IMR-90 (cell line): ENCODE data around the gene PSD. TPM values are rescaled to one million over a fixed set of nuclear protein-coding genes. Genes with fewer than 3 reads are reported as not detected.
A peak's percentile ranks its signal among the peaks of the same experiment; 100 is the strongest.

ENCODE experiments used
- ATAC-seq: fragments of 200-7000 bp; cut with Tn5 transposase; 2 replicates; pipeline ENCODE4 v1.9.1; 2020; ENCODE audit warnings: low read depth, mild to moderate bottlenecking, moderate library complexity
- Bru-seq: library from RNA; stranded (reverse); fragments of 400-500 nt; gene quantifications from one replicate; lab custom pipeline; 2021; lab: Mats Ljungman, UMichigan
- BruChase-seq, 2 experiments: library from RNA; stranded (reverse); fragments of 400-500 nt; gene quantifications; one replicate each; lab custom pipeline; 2021; lab: Mats Ljungman, UMichigan
- BruUV-seq: library from RNA; stranded (reverse); fragments of 400-500 nt; replicated peaks from 2 replicates; lab custom pipeline; 2021; lab: Mats Ljungman, UMichigan
- CTCF ChIA-PET: fragments of 300-600 bp; formaldehyde crosslinking; extraction: SDS; loops from one replicate; lab custom pipeline; 2021; ENCODE audit warnings: antibody characterized with exemption; lab: Yijun Ruan, JAX
- POLR2A ChIA-PET: fragments of 300-600 bp; sonication (Branson Sonifier 250); formaldehyde crosslinking; loops from one replicate; lab custom pipeline; 2022; ENCODE audit warnings: antibody characterized with exemption; ENCODE audit not compliant: unreplicated experiment; lab: Charles Lee
- DNase-seq: peaks from one replicate; pipeline ENCODE4 v3.0.0; 2013
- H2AFZ ChIP-seq: replicated peaks from 2 replicates; pipeline ENCODE3; 2013; ENCODE audit warnings: low read length, mild to moderate bottlenecking; ENCODE audit not compliant: poor library complexity
- H2AK5ac ChIP-seq: 2 replicates; pipeline ENCODE4 v1.6.1; 2013; ENCODE audit warnings: low read depth, low read length, inconsistent platforms
- H2AK9ac ChIP-seq: replicated peaks from 2 replicates; pipeline ENCODE3; 2013; ENCODE audit warnings: mild to moderate bottlenecking, low read depth, low read length, moderate library complexity; ENCODE audit not compliant: poor library complexity
- H2BK120ac ChIP-seq: 2 replicates; pipeline ENCODE4 v1.6.1; 2013; ENCODE audit warnings: low read depth, low read length, inconsistent platforms
- H2BK15ac ChIP-seq: 3 replicates; pipeline ENCODE4 v1.6.1; 2013; ENCODE audit warnings: low read depth, low read length, inconsistent platforms
- H2BK20ac ChIP-seq: 2 replicates; pipeline ENCODE4 v1.6.1; 2013; ENCODE audit warnings: low read depth, mild to moderate bottlenecking, inconsistent platforms, low read length, moderate library complexity
- H2BK5ac ChIP-seq: 2 replicates; pipeline ENCODE4 v1.6.1; 2013; ENCODE audit warnings: mild to moderate bottlenecking, low read depth, low read length, inconsistent platforms; ENCODE audit not compliant: poor library complexity, severe bottlenecking
- H3K14ac ChIP-seq: replicated peaks from 2 replicates; pipeline ENCODE4 v1.6.1; 2013; ENCODE audit warnings: low read depth, low read length, inconsistent platforms
- H3K18ac ChIP-seq: 2 replicates; pipeline ENCODE4 v1.6.1; 2013; ENCODE audit warnings: low read depth, low read length, control low read depth
- H3K23ac ChIP-seq: 2 replicates; pipeline ENCODE4 v1.6.1; 2013; ENCODE audit warnings: low read depth, low read length, inconsistent platforms
- H3K27ac ChIP-seq: 2 replicates; pipeline ENCODE4 v1.5.1; 2013; ENCODE audit warnings: mild to moderate bottlenecking, control low read depth, low read length; ENCODE audit not compliant: insufficient read depth
- H3K27me3 ChIP-seq: 2 replicates; pipeline ENCODE4 v1.6.1; 2013; ENCODE audit warnings: low read length; ENCODE audit not compliant: control insufficient read depth, insufficient read depth
- H3K36me3 ChIP-seq: 2 replicates; pipeline ENCODE4 v1.6.1; 2013; ENCODE audit warnings: low read length, mixed read lengths; ENCODE audit not compliant: control insufficient read depth, insufficient read depth
- H3K4ac ChIP-seq: 2 replicates; pipeline ENCODE4 v1.6.1; 2013; ENCODE audit warnings: low read depth, low read length, inconsistent platforms
- H3K4me1 ChIP-seq: 2 replicates; pipeline ENCODE4 v1.6.1; 2013; ENCODE audit warnings: low read length, mixed read lengths; ENCODE audit not compliant: control insufficient read depth, insufficient read depth
- H3K4me2 ChIP-seq: 2 replicates; pipeline ENCODE4 v1.6.1; 2013; ENCODE audit warnings: low read depth, mild to moderate bottlenecking, control low read depth, low read length, moderate library complexity
- H3K4me3 ChIP-seq: 2 replicates; pipeline ENCODE4 v1.5.1; 2013; ENCODE audit warnings: low read depth, mild to moderate bottlenecking, control low read depth, low read length, moderate library complexity; ENCODE audit not compliant: insufficient read depth
- H3K56ac ChIP-seq: 2 replicates; pipeline ENCODE4 v1.6.1; 2013; ENCODE audit warnings: low read length, inconsistent platforms; ENCODE audit not compliant: insufficient read depth; ENCODE audit errors: extremely low read depth
- H3K79me1 ChIP-seq, 2 experiments: 2 replicates each; pipeline ENCODE4 v1.6.1; 2013; ENCODE audit warnings: low read length in 2 of 2, inconsistent platforms in 1 of 2, low read depth in 1 of 2
- H3K9ac ChIP-seq: 2 replicates; pipeline ENCODE4 v1.6.1; 2013; ENCODE audit warnings: low read depth, low read length, control low read depth
- H3K9me1 ChIP-seq: 2 replicates; pipeline ENCODE4 v1.6.1; 2013; ENCODE audit warnings: low read length, inconsistent platforms; ENCODE audit not compliant: insufficient read depth
- H3K9me3 ChIP-seq: 2 replicates; pipeline ENCODE4 v1.6.1; 2013; ENCODE audit warnings: low read length; ENCODE audit not compliant: control insufficient read depth, insufficient read depth
- H4K20me1 ChIP-seq: 2 replicates; pipeline ENCODE4 v1.6.1; 2013; ENCODE audit warnings: low read length, inconsistent platforms; ENCODE audit not compliant: insufficient read depth
- H4K5ac ChIP-seq: 2 replicates; pipeline ENCODE4 v1.6.1; 2013; ENCODE audit warnings: mild to moderate bottlenecking, low read depth, low read length, control low read depth
- H4K8ac ChIP-seq, 2 experiments: 2 replicates each; pipeline ENCODE4 v1.6.1; 2013; ENCODE audit warnings: low read depth in 2 of 2, low read length in 2 of 2, control low read depth in 1 of 2, inconsistent platforms in 1 of 2
- H4K91ac ChIP-seq: 2 replicates; pipeline ENCODE4 v1.6.1; 2013; ENCODE audit warnings: low read depth, low read length, inconsistent platforms; ENCODE audit not compliant: insufficient read depth
- BHLHE40 ChIP-seq: fragments of 150-350 bp; IDR thresholded peaks from 2 replicates; pipeline ENCODE4 v1.6.1; 2016; ENCODE audit warnings: mild to moderate bottlenecking, low read depth, low read length
- CEBPB ChIP-seq: IDR thresholded peaks from 2 replicates; pipeline ENCODE4 v1.6.1; 2012; ENCODE audit warnings: low read depth, low read length, improper control_type of control experiment
- ELK1 ChIP-seq: fragments of 150-350 bp; IDR thresholded peaks from 2 replicates; pipeline ENCODE4 v1.6.1; 2016; ENCODE audit warnings: low read depth, mild to moderate bottlenecking, low read length, moderate library complexity, borderline replicate concordance
- MAFK ChIP-seq: IDR thresholded peaks from 2 replicates; pipeline ENCODE4 v1.6.1; 2012; ENCODE audit warnings: low read depth, low read length, improper control_type of control experiment
- MAZ ChIP-seq: IDR thresholded peaks from 2 replicates; pipeline ENCODE4 v1.6.1; 2012; ENCODE audit warnings: low read depth, mild to moderate bottlenecking, low read length, improper control_type of control experiment, moderate library complexity, borderline replicate concordance
- MXI1 ChIP-seq: IDR thresholded peaks from 2 replicates; pipeline ENCODE4 v1.6.1; 2012; ENCODE audit warnings: low read depth, mild to moderate bottlenecking, low read length, moderate library complexity, borderline replicate concordance
- NFE2L2 ChIP-seq: fragments of 150-350 bp; IDR thresholded peaks from 2 replicates; pipeline ENCODE4 v1.6.1; 2016; ENCODE audit warnings: low read depth, mild to moderate bottlenecking, low read length
- RAD21 ChIP-seq: IDR thresholded peaks from 2 replicates; pipeline ENCODE4 v1.6.1; 2012; ENCODE audit warnings: low read length, improper control_type of control experiment
- RCOR1 ChIP-seq: IDR thresholded peaks from 2 replicates; pipeline ENCODE4 v1.6.1; 2012; ENCODE audit warnings: mild to moderate bottlenecking, low read length, improper control_type of control experiment; ENCODE audit not compliant: insufficient replicate concordance
- RFX5 ChIP-seq: IDR thresholded peaks from 2 replicates; pipeline ENCODE4 v1.8.0; 2012; ENCODE audit warnings: low read depth, mild to moderate bottlenecking, low read length, moderate library complexity
- SMC3 ChIP-seq: fragments of 150-350 bp; IDR thresholded peaks from 2 replicates; pipeline ENCODE4 v1.6.1; 2016; ENCODE audit warnings: low read depth, mild to moderate bottlenecking, antibody characterized with exemption, low read length, moderate library complexity
- WGBS, 2 experiments: methylation state at CpG; one replicate each; pipeline versions ENCODE4 v1.1.5 to v1.1.7; 2013; ENCODE audit warnings: missing lambda C conversion rate in 2 of 2; ENCODE audit not compliant: insufficient read length in 1 of 2; ENCODE audit errors: extremely low coverage in 2 of 2; 5-methylcytosine and 5-hydroxymethylcytosine counted together
- dilution Hi-C: fragments of 300-500 bp; cut with HindIII; formaldehyde crosslinking; loops from one replicate; pipeline ENCODE4 v1.14.3; 2018; ENCODE audit warnings: low sequenced_read_pairs; ENCODE audit not compliant: unreplicated experiment
- in situ Hi-C: fragments of 300-500 bp; cut with MboI; formaldehyde crosslinking; loops from 3 replicates; pipeline ENCODE4 v1.14.3; 2019; ENCODE audit warnings: low sequenced_read_pairs, inconsistent platforms, mixed read lengths
- intact Hi-C: fragments of 100-400 bp; cut with micrococcal nuclease; formaldehyde crosslinking; loops from 2 replicates; pipeline ENCODE4 v1.10.0; 2022
- long read RNA-seq: library from polyadenylated mRNA; unstranded; transcript quantifications from one replicate; pipeline ENCODE4 v2.0.0, GENCODE V29; 2021; ENCODE audit not compliant: unreplicated experiment
- polyA plus RNA-seq, 3 experiments: library from polyadenylated mRNA; depleted of rRNA; stranded (reverse); fragments of >200 nt; gene quantifications; 2 replicates each; pipeline ENCODE4 v1.2.3, GENCODE V29; 2012; ENCODE audit warnings: low replicate concordance in 1 of 3
- total RNA-seq: library from RNA; depleted of rRNA; stranded (reverse); fragments of >200 nt; gene quantifications from 2 replicates; pipeline ENCODE4 v1.2.3, GENCODE V29; 2012; rRNA removed
- TF ChIP-seq, protein P1 (sequence below): conservative IDR thresholded peaks from 2 replicates; pipeline ENCODE4 v1.5.1; 2012; ENCODE audit warnings: mild to moderate bottlenecking, low read depth, low read length, improper control_type of control experiment

PSD gene
- total RNA-seq (1.4 and 2.0 TPM in 2 replicates), polyA plus RNA-seq (2012; rRNA removed) (4.4 and 5.8 TPM in 2 replicates), Bru-seq, nascent RNA (percentile 29 among the genes with signal in this experiment), BruChase-seq, experiment 1, labeled RNA remaining after a 6-hour chase (percentile 38 among the genes with signal in this experiment), BruChase-seq, experiment 2, labeled RNA remaining after a 2-hour chase (percentile 37 among the genes with signal in this experiment)
- 2.1 and 6.4 TPM in 2 replicates for polyA plus RNA-seq (2012; cell fraction: cytosol; rRNA removed)
- polyA plus RNA-seq (2012; cell fraction: nucleus; rRNA removed; ENCODE audit: low replicate concordance) = 6.6 and 10.9 TPM in 2 replicates
- long read RNA-seq, partial matches to known transcripts = 0 of 2 reads
- long read RNA-seq, other reads (novel, unspliced or antisense) = 2 of 2 reads

GRCh38 chr10:102418622-102419268, at the start of gene PSD:
Gene PSD, minus strand, starts transcription at chr10:102418785. Its CDS starts 1,747 bp downstream, at chr10:102417038.
- Histone ChIP-seq H3K27ac (no peak within 1 kb of the TSS), H2BK5ac (no peak within 1 kb of the TSS), H4K5ac (no peak within 1 kb of the TSS), H3K14ac (no peak within 1 kb of the TSS), H3K27me3 (peaks cover 35% of the 10 kb centered on the region), H3K79me1 (peaks cover 0 to 17% of the 10 kb centered on the region in 2 experiments; a peak in 2 of 4 replicates), H4K8ac (no peak within 1 kb of the TSS), H3K56ac (no peak within 1 kb of the TSS), H3K18ac (no peak within 1 kb of the TSS), H3K4ac (no peak within 1 kb of the TSS), H2AFZ (peak within 1 kb of the TSS; percentile 99), H4K91ac (no peak within 1 kb of the TSS), H3K9me3 (no peaks in the 10 kb centered on the region), H3K4me3 (peak within 1 kb of the TSS; percentile 38), H3K9ac (no peak within 1 kb of the TSS), H3K4me1 (peaks cover 9% of the 10 kb centered on the region), H2AK9ac (peak within 1 kb of the TSS; percentile 87), H4K20me1 (no peaks in the 10 kb centered on the region), H2BK120ac (no peak within 1 kb of the TSS), H3K4me2 (peak within 1 kb of the TSS; percentile 60), H3K23ac (peak within 1 kb of the TSS; percentile 38; the same call in 1 of the 2 replicates), H2BK15ac (no peak within 1 kb of the TSS), H3K36me3 (peaks cover 5% of the 10 kb centered on the region; the same call in 1 of the 2 replicates), H3K9me1 (peaks cover 9% of the 10 kb centered on the region; the same call in 1 of the 2 replicates), H2BK20ac (no peak within 1 kb of the TSS), H2AK5ac (no peak within 1 kb of the TSS)
- POLR2A ChIA-PET = interaction anchor here (0.5 kb wide), 1 partner anchor 37 kb away, joined by 7 read pairs; no protein-coding TSS in a partner anchor
- 0% methylated on average over 12 of the region's 45 CpGs; no CpG with 5 or more reads in 1 of the 2 experiments for WGBS, 2 experiments
- CTCF ChIA-PET = no interaction called here
- dilution Hi-C loops (no loop called here), intact Hi-C loops (no loop called here), in situ Hi-C loops (no loop called here)
- DNase-seq = no peak
- no TSS peak for BruUV-seq
- ATAC-seq = no peak
- TF ChIP-seq BHLHE40 (no peak), RAD21 (no peak), RFX5 (no peak), MAFK (no peak), SMC3 (no peak), ELK1 (no peak), CEBPB (no peak), NFE2L2 (no peak), RCOR1 (no peak), MAZ (no peak), MXI1 (no peak)
- TF ChIP-seq, protein P1, sequence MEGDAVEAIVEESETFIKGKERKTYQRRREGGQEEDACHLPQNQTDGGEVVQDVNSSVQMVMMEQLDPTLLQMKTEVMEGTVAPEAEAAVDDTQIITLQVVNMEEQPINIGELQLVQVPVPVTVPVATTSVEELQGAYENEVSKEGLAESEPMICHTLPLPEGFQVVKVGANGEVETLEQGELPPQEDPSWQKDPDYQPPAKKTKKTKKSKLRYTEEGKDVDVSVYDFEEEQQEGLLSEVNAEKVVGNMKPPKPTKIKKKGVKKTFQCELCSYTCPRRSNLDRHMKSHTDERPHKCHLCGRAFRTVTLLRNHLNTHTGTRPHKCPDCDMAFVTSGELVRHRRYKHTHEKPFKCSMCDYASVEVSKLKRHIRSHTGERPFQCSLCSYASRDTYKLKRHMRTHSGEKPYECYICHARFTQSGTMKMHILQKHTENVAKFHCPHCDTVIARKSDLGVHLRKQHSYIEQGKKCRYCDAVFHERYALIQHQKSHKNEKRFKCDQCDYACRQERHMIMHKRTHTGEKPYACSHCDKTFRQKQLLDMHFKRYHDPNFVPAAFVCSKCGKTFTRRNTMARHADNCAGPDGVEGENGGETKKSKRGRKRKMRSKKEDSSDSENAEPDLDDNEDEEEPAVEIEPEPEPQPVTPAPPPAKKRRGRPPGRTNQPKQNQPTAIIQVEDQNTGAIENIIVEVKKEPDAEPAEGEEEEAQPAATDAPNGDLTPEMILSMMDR = no peak
